ENCODE results near the gene RBM17. TPM values are rescaled to one million over a fixed set of nuclear protein-coding genes. Genes with fewer than 3 reads are reported as not detected.

Gene RBM17
- total and polyA plus RNA-seq, 4 donors = 16.5 to 44.8 (median 34.1) TPM

GRCh38 chr10:6153845-6154244, 65.0 kb downstream of the RBM17 start:
- H3K9me3 ChIP-seq (ENCODE audit: control insufficient read depth in 4 of 4, low read length in 3 of 4) = no peaks in the 10 kb centered on the region
- H3K4me3 ChIP-seq (ENCODE audit: low read depth in 1 of 3, low read length in 3 of 3) = no peak overlapping the region
- TF ChIP-seq ZBTB33 (IDR thresholded peaks at IDR 0.05) (no peak), GABPA (IDR thresholded peaks at IDR 0.05 in 1 of 2, conservative IDR thresholded peaks at IDR 0.05 in 1 of 2) (no peak), HNF4G (IDR thresholded peaks at IDR 0.05) (no peak), FOXA2 (IDR thresholded peaks at IDR 0.05) (no peak), YY1 (IDR thresholded peaks at IDR 0.05) (no peak), TAF1 (conservative IDR thresholded peaks at IDR 0.05) (no peak), EGR1 (IDR thresholded peaks at IDR 0.05; ENCODE audit: low read depth in 2 of 2) (no peak), FOXA1 (IDR thresholded peaks at IDR 0.05) (no peak), MAX (IDR thresholded peaks at IDR 0.05) (no peak), ATF3 (IDR thresholded peaks at IDR 0.05) (no peak), NR2F2 (IDR thresholded peaks at IDR 0.05) (no peak)
- H3K9ac ChIP-seq (ENCODE audit: low read depth in 1 of 2, low read length in 2 of 2) = no peak overlapping the region
- no peaks in the 10 kb centered on the region for H3K27me3 ChIP-seq (ENCODE audit: control insufficient read depth in 4 of 4, insufficient read depth in 4 of 4, low read length in 3 of 4)
- no peak overlapping the region for H3K27ac ChIP-seq (ENCODE audit: low read depth in 1 of 2, low read length in 2 of 2)
- DNase-seq (ENCODE audit: low spot score) = no peak
- WGBS = 87% methylated on average over 7 of the region's 7 CpGs
- no peaks in the 10 kb centered on the region for H3K36me3 ChIP-seq (ENCODE audit: control insufficient read depth in 4 of 4, insufficient read depth in 3 of 4, low read depth in 1 of 4, low read length in 3 of 4)
- no peaks in the 10 kb centered on the region for H3K4me1 ChIP-seq (ENCODE audit: control insufficient read depth in 4 of 4, insufficient read depth in 4 of 4, low read length in 3 of 4)

GRCh38 chr10:6154566-6154965, 65.7 kb downstream of the RBM17 start:
- TF ChIP-seq GABPA (IDR thresholded peaks at IDR 0.05 in 1 of 2, conservative IDR thresholded peaks at IDR 0.05 in 1 of 2) (no peak), ZBTB33 (IDR thresholded peaks at IDR 0.05) (no peak), YY1 (IDR thresholded peaks at IDR 0.05) (no peak), RXRA (IDR thresholded peaks at IDR 0.05) (no peak), EGR1 (IDR thresholded peaks at IDR 0.05; ENCODE audit: low read depth in 2 of 2) (no peak), TAF1 (conservative IDR thresholded peaks at IDR 0.05) (no peak), ATF3 (IDR thresholded peaks at IDR 0.05) (no peak), JUND (IDR thresholded peaks at IDR 0.05) (no peak), SP1 (IDR thresholded peaks at IDR 0.05) (no peak), HNF4A (conservative IDR thresholded peaks at IDR 0.05) (no peak), HNF4G (IDR thresholded peaks at IDR 0.05) (no peak), MAX (IDR thresholded peaks at IDR 0.05) (no peak), REST (IDR thresholded peaks at IDR 0.05) (no peak), FOXA2 (IDR thresholded peaks at IDR 0.05) (no peak)

More at GRCh38 chr10:6154566-6154965, 65.7 kb downstream of the RBM17 start:
- Histone ChIP-seq H3K36me3 (ENCODE audit: control insufficient read depth in 4 of 4, insufficient read depth in 3 of 4, low read depth in 1 of 4, low read length in 3 of 4) (no peaks in the 10 kb centered on the region), H3K9me3 (ENCODE audit: control insufficient read depth in 4 of 4, low read length in 3 of 4) (no peaks in the 10 kb centered on the region), H3K9ac (ENCODE audit: low read depth in 1 of 2, low read length in 2 of 2) (no peak overlapping the region), H3K4me1 (ENCODE audit: control insufficient read depth in 4 of 4, insufficient read depth in 4 of 4, low read length in 3 of 4) (no peaks in the 10 kb centered on the region), H3K27ac (ENCODE audit: low read depth in 1 of 2, low read length in 2 of 2) (no peak overlapping the region), H3K4me3 (ENCODE audit: low read depth in 1 of 3, low read length in 3 of 3) (no peak overlapping the region), H3K27me3 (ENCODE audit: control insufficient read depth in 4 of 4, insufficient read depth in 4 of 4, low read length in 3 of 4) (no peaks in the 10 kb centered on the region)
- no peak for DNase-seq (ENCODE audit: low spot score)
- WGBS = 95% methylated on average over 14 of the region's 14 CpGs
